CD8-positive, alpha-beta memory T cell (primary cell): Measurements from ENCODE around the gene ITGBL1. TPM values are rescaled to one million over a fixed set of nuclear protein-coding genes. Genes with fewer than 3 reads are reported as not detected.

Source experiments
- CTCF ChIA-PET: fragments of 350-600 bp; sonication (Branson Sonifier 250); formaldehyde crosslinking; loops from one replicate; lab custom pipeline; 2021; ENCODE audit warnings: antibody characterized with exemption; lab: Charles Lee
- POLR2A ChIA-PET: fragments of 350-600 bp; sonication (Branson Sonifier 250); formaldehyde crosslinking; loops from one replicate; lab custom pipeline; 2021; ENCODE audit warnings: antibody characterized with exemption; lab: Charles Lee
- DNase-seq, 5 donors: peaks; one replicate each; pipeline versions ENCODE4 v3.0.0 to v3.0.0-alpha.2; 2020 to 2022; ENCODE audit warnings: mixed read lengths in 1 of 5
- H3K27ac ChIP-seq: one replicate; pipeline ENCODE4 v1.7.0; 2013; ENCODE audit warnings: low read depth, mild to moderate bottlenecking, low read length, moderate library complexity
- H3K27me3 ChIP-seq: 2 replicates; pipeline ENCODE4 v1.7.0; 2013; ENCODE audit warnings: low read length, mild to moderate bottlenecking; ENCODE audit not compliant: insufficient read depth, poor library complexity, severe bottlenecking
- H3K36me3 ChIP-seq: 2 replicates; pipeline ENCODE4 v1.7.0; 2013; ENCODE audit warnings: mild to moderate bottlenecking, low read length, moderate library complexity; ENCODE audit not compliant: insufficient read depth
- H3K4me1 ChIP-seq: 2 replicates; pipeline ENCODE4 v1.7.0; 2013; ENCODE audit warnings: mild to moderate bottlenecking, low read length, moderate library complexity; ENCODE audit not compliant: insufficient read depth
- H3K4me3 ChIP-seq: 2 replicates; pipeline ENCODE4 v1.7.0; 2013; ENCODE audit warnings: mild to moderate bottlenecking, low read length
- H3K9me3 ChIP-seq: 2 replicates; pipeline ENCODE4 v1.7.0; 2013; ENCODE audit warnings: mild to moderate bottlenecking, low read length
- H3K27ac Mint-ChIP-seq, 8 donors: one replicate each; pipeline ENCODE4 v1.8.0; 2020 to 2021; ENCODE audit warnings: mixed read lengths in 8 of 8, mild to moderate bottlenecking in 6 of 8, inconsistent platforms in 3 of 8, moderate library complexity in 3 of 8
- H3K27me3 Mint-ChIP-seq, 2 donors: one replicate each; pipeline ENCODE4 v1.8.0; 2020 to 2021; ENCODE audit warnings: mixed read lengths in 2 of 2, mild to moderate bottlenecking in 1 of 2, moderate library complexity in 1 of 2
- H3K36me3 Mint-ChIP-seq, 3 donors: one replicate each; pipeline ENCODE4 v1.8.0; 2020 to 2021; ENCODE audit warnings: mixed read lengths in 3 of 3, inconsistent platforms in 1 of 3, mild to moderate bottlenecking in 1 of 3
- H3K4me1 Mint-ChIP-seq, 3 donors: one replicate each; pipeline ENCODE4 v1.8.0; 2020 to 2021; ENCODE audit warnings: mixed read lengths in 3 of 3, inconsistent platforms in 1 of 3, mild to moderate bottlenecking in 1 of 3
- H3K4me3 Mint-ChIP-seq, 7 donors: one replicate each; pipeline ENCODE4 v1.8.0; 2020 to 2021; ENCODE audit warnings: mixed read lengths in 7 of 7, mild to moderate bottlenecking in 6 of 7, moderate library complexity in 4 of 7, inconsistent platforms in 2 of 7
- H3K9me3 Mint-ChIP-seq, 5 donors: one replicate each; pipeline ENCODE4 v1.8.0; 2020 to 2022; ENCODE audit warnings: mixed read lengths in 5 of 5, mild to moderate bottlenecking in 3 of 5, moderate library complexity in 2 of 5, inconsistent platforms in 1 of 5
- polyA plus RNA-seq: library from polyadenylated mRNA; unstranded; fragments of 300-500 nt; fragmentation: Illumina TruSeq; gene quantifications from one replicate; pipeline ENCODE4 v1.2.3, GENCODE V29; 2021
- total RNA-seq, 2 experiments: library from RNA; stranded (reverse); gene quantifications; one replicate each; pipeline ENCODE4 v1.2.3, GENCODE V29; 2021

Gene ITGBL1
- total and polyA plus RNA-seq, 3 experiments from 2014 or later: not detected

- POLR2A ChIA-PET: no interaction called here
- CTCF ChIA-PET: no interaction called here
- peaks cover 3 to 51% of the 10 kb centered on the region in 2 donors for H3K27me3 Mint-ChIP-seq
- Histone ChIP-seq H3K27ac (no peak overlapping the region), H3K27me3 (no peaks in the 10 kb centered on the region), H3K9me3 (no peaks in the 10 kb centered on the region), H3K4me3 (no peak overlapping the region), H3K4me1 (no peaks in the 10 kb centered on the region), H3K36me3 (no peaks in the 10 kb centered on the region)
- H3K4me1 Mint-ChIP-seq: no peaks in the 10 kb centered on the region
- no peak overlapping the region for H3K27ac Mint-ChIP-seq
- no peak for DNase-seq
- H3K9me3 Mint-ChIP-seq: no peaks in the 10 kb centered on the region
- H3K4me3 Mint-ChIP-seq: no peak overlapping the region
- H3K36me3 Mint-ChIP-seq: no peaks in the 10 kb centered on the region
Measured at GRCh38 chr13:101763191-101763590, 310.7 kb downstream of the ITGBL1 start.

Other genes with a start within 250 kb of the ITGBL1 start
- gene NALCN, start 36.2 kb upstream of the ITGBL1 start, total RNA-seq: not detected
- gene NALCN, start 36.2 kb upstream of the ITGBL1 start, polyA plus RNA-seq: not detected